ES-I3 (cell line): ENCODE data around the gene DYNLT2B.
A peak's percentile ranks its signal among the peaks of the same experiment; 100 is the strongest.
"Not testable (repeated sequence)": the region's sequence is repeated elsewhere in the genome, so short reads cannot be mapped to it uniquely, and the experiment has no call there.

Experiments used
- H3K36me3 ChIP-seq: 2 replicates; pipeline ENCODE4 v1.6.1; 2013; ENCODE audit warnings: mild to moderate bottlenecking, low read length, control low read depth, moderate library complexity; ENCODE audit not compliant: insufficient read depth
- H3K4me1 ChIP-seq: 2 replicates; pipeline ENCODE4 v1.6.1; 2013; ENCODE audit warnings: mild to moderate bottlenecking, control low read depth, low read length; ENCODE audit not compliant: insufficient read depth
- H3K9ac ChIP-seq: 2 replicates; pipeline ENCODE4 v1.6.1; 2013; ENCODE audit warnings: low read depth, mild to moderate bottlenecking, low read length, moderate library complexity
- H3K9me3 ChIP-seq: 2 replicates; pipeline ENCODE4 v1.6.1; 2013; ENCODE audit warnings: mild to moderate bottlenecking, low read length, moderate library complexity; ENCODE audit not compliant: control insufficient read depth, insufficient read depth

The DYNLT2B gene

DNA sequence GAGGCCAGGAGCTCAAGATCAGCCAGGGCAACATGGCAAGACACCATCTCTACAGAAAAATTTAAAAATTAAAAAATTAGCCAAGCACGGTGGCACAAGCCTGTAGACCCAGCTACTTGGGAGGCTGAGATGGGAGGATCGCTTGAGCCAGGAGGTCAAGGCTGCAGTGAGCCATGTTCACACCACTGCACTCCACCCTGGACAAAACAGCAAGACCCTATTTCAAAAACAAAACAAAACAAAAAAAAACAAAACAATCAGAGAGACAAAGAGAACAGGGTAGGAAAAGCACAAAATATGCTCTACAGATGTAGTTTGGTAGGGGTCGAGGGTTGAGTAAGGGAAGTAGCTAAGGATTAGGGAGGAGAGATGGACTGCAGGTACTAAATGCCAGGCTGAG, 3.4 kb downstream of the DYNLT2B start:
- no peaks in the 10 kb centered on the region for H3K36me3 ChIP-seq
- H3K4me1 ChIP-seq: no peaks in the 10 kb centered on the region
- no peak overlapping the region for H3K9ac ChIP-seq
- H3K9me3 ChIP-seq: no peaks in the 10 kb centered on the region

DNA sequence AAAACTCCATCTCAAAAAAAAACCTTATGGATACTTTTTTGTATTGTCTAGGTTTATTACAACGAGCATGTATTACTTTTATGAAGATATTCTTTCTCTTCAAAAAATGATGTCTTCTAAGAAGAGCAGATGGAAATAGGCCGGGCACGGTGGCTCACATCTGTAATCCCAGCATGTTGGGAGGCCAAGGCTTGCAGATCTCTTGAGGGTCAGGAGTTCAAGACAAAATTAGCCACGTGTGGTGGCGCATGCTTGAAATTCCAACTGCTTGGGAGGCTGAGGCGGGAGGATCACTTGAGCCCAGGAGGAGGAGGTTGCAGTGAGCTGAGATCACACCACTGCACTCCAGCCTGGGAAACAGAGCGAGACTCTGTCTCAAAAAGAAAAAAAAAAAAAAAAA, 4.0 kb downstream of the DYNLT2B start:
- not testable (repeated sequence) for H3K36me3 ChIP-seq, H3K9ac ChIP-seq, H3K4me1 ChIP-seq, H3K9me3 ChIP-seq

DNA sequence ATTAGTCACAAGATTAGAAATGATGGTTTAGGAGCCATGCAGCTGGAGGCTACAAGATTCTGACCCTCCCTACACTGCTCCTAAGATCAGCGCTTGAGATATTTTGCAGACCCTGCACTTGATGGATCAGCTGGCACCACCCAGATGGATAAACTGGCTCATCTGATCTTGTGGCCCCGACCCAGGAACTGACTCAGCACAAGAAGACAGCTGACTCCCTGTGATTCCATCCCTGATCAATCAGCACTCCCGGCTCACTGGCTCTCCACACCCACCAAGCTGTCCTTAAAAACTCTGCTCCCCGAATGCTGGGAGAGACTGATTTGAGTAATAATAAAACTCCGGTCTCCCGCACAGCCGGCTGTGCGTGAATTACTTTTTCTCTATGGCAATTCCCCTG, 15.1 kb downstream of the DYNLT2B start:
- H3K36me3 ChIP-seq, H3K4me1 ChIP-seq, H3K9me3 ChIP-seq: not testable (repeated sequence)

DNA sequence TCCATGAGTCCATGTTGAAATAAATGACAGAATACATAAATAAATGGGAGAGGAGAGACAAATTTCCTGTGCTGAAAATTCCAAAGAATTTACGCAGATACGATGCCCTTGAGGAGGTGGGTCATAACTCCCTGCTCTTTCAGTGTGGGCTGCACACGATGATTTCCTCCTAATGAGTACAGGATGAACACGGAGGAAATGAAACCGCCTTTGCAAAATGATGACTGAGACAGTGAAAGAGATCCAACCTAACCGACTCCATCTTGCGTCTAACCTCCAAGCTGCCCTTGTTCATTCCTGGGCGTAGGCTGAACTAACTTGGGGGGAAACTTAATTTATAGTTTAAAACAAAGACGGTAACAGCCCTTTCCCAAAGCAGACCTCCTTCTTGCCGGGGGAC, 15.5 kb downstream of the DYNLT2B start:
- not testable (repeated sequence) for H3K36me3 ChIP-seq, H3K9ac ChIP-seq, H3K4me1 ChIP-seq, H3K9me3 ChIP-seq

More for the DNA sequence above, 15.1 kb downstream of the DYNLT2B start:
- H3K9ac ChIP-seq: not testable (repeated sequence)

DNA sequence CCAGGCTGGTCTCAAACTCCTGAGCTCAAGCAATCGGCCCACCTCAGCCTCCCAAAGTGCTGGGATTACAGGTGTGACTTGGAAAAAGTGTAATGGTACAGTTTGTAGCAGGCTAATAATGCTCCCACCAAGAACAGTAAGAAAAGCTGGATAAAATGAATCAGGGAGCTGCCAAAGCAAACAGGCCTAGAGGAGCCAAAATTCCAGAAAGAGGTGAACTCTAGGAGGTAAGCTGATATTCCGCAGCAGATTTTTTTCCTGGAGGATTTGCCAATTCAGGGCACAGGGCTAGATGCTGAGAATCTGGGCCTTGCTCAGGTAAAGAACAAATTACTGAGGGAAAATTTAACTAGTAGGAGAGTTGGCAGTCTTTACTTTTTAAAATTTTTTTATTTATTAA, 19.5 kb downstream of the DYNLT2B start:
- H3K4me1 ChIP-seq: no peaks in the 10 kb centered on the region

DNA sequence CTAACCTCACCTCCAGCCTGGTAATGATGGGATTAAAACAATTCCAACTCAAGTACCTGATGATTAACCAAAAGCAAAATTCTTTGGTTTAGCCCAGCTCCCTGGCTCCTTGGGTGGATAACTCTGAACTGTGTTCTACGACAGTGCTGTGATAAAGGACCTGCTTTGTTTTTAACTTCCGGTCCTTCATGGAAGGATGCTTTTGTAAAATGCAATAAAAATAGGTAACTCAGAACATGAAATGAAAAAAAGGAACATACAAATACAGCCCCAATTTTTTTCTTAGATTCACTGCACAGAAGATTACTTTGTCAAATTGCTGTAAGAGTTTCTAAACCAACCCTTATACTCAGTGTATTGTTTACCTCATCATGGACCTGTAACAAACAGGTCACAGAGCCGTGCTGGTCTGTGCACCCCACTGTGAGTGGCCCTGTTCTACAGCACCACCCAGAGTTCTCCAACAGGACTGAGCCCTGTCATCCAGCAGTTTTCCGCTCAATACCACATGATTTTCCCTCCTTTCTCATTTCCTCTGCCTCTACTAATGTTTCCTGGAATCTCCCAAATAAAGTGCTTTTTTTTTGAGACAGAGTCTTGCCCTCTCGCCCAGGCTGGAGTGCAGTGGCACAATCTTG, 25.6 kb downstream of the DYNLT2B start:
- Histone ChIP-seq H3K9me3 (no peaks in the 10 kb centered on the region), H3K9ac (no peak overlapping the region), H3K4me1 (0 out of 2 replicates have a peak, but pooled peaks cover 4% of the 10 kb centered on the region), H3K36me3 (no peaks in the 10 kb centered on the region)

More for the DNA sequence above, 19.5 kb downstream of the DYNLT2B start:
- H3K9me3 ChIP-seq: no peaks in the 10 kb centered on the region
- H3K9ac ChIP-seq: no peak overlapping the region
- no peaks in the 10 kb centered on the region; the same call in 1 of the 2 replicates for H3K36me3 ChIP-seq

DNA sequence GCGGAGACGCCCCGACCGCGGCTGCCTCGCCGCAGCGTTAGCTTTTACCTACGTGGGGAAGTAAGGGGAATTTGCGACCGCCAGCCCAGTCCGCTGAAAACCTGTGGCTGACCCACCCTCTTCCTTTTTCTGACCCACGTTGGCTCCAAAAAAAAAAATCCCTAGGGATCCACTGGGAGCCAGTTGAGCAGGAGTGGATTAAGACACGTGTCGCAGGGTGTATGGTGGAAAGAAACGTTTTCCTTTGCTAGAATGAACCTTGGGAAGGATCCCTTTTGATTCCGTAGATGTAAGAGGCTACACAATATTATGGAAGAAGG, 29.9 kb downstream of the DYNLT2B start:
- peaks cover 16% of the 10 kb centered on the region; the same call in 1 of the 2 replicates for H3K4me1 ChIP-seq
- H3K9ac ChIP-seq: peak overlapping the region; percentile 78
- no peaks in the 10 kb centered on the region for H3K36me3 ChIP-seq
- H3K9me3 ChIP-seq: no peaks in the 10 kb centered on the region

DNA sequence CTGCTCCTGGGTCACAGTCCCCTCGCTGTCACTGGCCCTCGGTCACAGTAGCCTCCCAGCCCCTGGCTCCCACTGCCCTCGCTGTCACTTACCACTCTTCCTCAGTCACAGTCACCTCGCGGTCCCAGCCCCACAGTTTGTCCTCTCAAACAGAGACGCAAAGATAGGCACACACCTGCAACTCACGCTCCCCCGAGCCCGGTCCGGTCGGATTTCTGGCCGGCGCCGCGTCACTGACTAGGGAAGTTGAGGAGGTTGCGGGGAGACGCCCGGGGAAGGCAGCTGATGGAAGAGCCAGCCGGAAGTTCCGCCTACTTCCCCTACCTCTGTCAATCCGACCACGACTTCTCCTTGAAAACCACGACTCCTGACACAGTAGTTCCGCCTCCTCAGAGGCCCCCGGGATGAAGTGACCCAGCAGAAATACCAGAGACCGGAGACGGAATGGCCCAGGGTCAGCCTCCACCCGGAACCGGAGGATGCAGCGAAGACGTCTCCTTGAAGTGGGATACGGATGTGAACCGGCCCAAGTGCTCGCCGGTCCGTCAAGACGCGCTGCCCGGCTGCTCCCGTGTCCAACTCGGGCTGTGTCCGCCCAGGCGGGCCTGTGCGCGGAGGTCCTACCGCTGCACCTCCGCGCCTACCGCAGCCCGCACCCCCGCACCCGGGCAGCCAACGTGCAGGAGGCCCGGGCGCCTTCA, 30.4 kb downstream of the DYNLT2B start, which contains the start of gene PCYT1A:
PCYT1A (minus strand) TSS at position 287 of the 701 bp plus-strand sequence. CDS start 17,195 bp downstream, outside the sequence.
- H3K9me3 ChIP-seq: no peaks in the 10 kb centered on the region
- no peaks in the 10 kb centered on the region for H3K36me3 ChIP-seq
- H3K9ac ChIP-seq: peak within 1 kb of the TSS; percentile 78
- peaks cover 16% of the 10 kb centered on the region; the same call in 1 of the 2 replicates for H3K4me1 ChIP-seq

DNA sequence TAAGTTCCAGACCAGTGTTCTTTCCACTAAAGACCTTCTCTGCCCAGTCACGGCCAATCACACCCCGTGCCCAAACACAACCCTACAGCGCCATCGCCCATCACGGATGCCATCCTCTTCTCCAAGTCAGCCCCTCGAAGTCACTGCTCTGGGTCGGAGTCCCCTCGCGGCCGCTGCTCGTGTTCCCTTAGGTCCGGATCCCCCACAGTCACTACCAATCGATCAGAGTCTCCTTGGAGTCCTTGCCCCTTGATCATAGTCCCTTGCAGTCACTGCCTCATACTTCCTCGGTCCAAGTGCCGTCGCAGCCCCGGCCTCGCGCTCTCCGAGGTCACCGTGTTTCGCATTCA, 31.0 kb downstream of the DYNLT2B start:
- H3K4me1 ChIP-seq: peaks cover 16% of the 10 kb centered on the region; the same call in 1 of the 2 replicates
- no peaks in the 10 kb centered on the region for H3K36me3 ChIP-seq
- no peaks in the 10 kb centered on the region for H3K9me3 ChIP-seq
- peak overlapping the region; percentile 78 for H3K9ac ChIP-seq

DNA sequence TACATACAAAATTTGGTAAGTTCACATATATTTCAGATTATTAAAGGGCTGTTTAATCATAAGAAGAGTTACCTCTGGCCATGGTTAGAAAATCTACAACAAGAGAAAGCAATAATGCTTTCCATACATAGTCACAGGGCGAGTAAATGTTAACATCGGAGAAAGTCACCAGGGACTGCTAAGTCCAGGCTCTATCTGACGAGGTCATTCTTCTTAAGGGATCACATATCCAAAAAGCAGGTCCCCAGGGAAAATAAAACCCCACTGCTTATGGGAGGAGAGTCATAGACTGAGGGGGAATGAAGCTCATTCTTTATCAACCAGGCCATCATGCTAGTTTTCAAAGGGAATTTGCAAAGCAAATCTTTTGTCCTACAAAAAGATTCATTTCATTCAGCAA, 33.6 kb downstream of the DYNLT2B start:
- Histone ChIP-seq H3K9me3 (no peaks in the 10 kb centered on the region), H3K4me1 (peaks cover 19% of the 10 kb centered on the region), H3K9ac (no peak overlapping the region), H3K36me3 (no peaks in the 10 kb centered on the region)

DNA sequence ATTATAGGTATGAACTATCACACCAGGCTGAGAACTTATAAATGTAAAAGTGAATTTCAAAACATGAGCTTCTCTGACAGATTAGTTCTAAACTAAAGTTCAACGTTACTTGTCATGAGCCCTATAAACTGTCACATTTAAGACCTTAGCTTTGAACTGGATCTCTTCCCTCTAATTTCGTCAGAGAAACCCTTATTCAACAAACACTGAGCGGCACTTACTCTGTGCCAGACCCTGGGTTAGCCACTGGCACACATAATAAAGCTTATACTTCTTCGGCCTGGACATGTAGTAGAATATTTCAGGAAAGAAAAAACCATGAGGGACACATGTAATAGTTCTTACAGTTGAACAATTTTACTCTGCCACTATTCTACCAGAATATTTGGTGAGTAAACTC, 36.1 kb downstream of the DYNLT2B start:
- H3K9ac ChIP-seq: no peak overlapping the region
- peaks cover 17% of the 10 kb centered on the region for H3K4me1 ChIP-seq
- no peaks in the 10 kb centered on the region for H3K36me3 ChIP-seq
- no peaks in the 10 kb centered on the region for H3K9me3 ChIP-seq

DNA sequence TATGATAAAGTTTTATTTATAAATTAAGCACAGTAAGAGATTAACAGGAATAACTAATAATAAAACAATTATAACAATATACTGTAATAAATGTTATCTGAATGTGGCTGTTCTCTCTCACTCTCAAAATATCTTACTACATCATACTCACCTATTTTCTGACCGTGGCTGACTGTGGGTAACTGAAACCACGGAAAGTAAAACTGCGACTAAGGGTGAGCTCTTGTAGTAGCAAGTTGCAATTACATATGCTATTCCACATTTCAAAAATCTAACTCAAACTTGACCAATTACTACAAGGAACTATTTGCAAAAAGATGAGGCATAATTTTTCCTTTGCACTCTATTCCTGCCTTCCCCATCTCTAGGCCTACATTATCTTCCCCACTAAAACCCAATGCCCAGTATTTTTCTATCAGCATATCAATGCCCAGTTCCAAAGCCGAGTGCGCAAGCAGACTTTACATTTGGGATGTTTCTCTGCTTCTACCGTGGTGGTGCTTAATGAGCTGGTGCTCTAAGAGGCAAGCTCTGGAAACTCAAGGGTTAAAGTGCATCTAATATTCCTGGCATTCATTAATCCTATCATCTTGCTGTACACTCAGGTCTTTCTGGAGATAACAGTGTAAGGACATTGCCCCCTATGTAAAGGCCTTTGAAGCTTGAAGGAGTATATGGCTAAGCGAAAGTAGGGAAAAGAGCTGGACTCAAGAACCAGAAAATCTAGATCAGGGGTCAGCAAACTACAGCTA, 37.2 kb downstream of the DYNLT2B start:
- Histone ChIP-seq H3K4me1 (peaks cover 12% of the 10 kb centered on the region), H3K36me3 (no peaks in the 10 kb centered on the region), H3K9ac (no peak overlapping the region), H3K9me3 (no peaks in the 10 kb centered on the region)

DNA sequence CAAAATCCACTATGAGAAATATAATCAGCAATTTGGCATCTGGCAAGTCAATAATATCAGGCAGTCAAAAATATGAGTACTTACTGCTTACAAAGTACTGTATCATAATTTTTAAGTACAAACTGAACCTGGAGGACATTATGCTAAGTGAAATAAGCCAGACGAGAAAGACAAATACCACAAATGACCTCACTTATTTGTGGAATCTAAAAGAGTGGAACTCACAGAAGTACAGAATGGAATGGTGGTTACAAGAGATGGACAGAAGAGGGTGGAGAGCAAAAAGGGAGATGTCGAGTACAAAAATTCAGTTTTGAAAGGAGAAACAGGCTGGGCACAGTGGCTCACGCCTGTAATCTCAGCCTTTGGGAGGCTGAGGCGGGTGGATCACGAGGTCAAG, 42.9 kb downstream of the DYNLT2B start:
- H3K9ac ChIP-seq: no peak overlapping the region
- H3K4me1 ChIP-seq: peaks cover 5% of the 10 kb centered on the region
- peaks cover 7% of the 10 kb centered on the region for H3K9me3 ChIP-seq
- no peaks in the 10 kb centered on the region for H3K36me3 ChIP-seq

DNA sequence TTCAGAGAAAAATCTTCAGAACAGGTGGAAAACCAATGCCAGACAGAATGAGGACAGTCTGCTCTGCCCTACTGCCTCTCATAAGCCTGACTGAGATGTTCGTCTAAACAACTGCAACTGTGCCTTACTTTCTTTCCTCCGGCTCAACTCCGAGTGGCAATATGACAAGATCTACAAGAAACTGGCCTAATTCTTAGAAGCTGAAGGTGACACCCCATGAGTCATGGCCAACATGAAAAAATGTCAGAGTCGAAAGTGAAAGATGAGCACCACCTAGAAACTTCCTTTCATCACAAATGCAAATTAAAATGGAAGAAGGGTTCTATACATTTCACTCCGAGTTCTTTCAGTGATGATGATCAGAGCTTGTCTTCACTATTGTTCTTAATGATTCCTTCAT, 43.5 kb downstream of the DYNLT2B start:
- H3K9me3 ChIP-seq: peaks cover 7% of the 10 kb centered on the region
- no peaks in the 10 kb centered on the region for H3K36me3 ChIP-seq
- H3K9ac ChIP-seq: no peak overlapping the region
- peaks cover 4% of the 10 kb centered on the region for H3K4me1 ChIP-seq

DNA sequence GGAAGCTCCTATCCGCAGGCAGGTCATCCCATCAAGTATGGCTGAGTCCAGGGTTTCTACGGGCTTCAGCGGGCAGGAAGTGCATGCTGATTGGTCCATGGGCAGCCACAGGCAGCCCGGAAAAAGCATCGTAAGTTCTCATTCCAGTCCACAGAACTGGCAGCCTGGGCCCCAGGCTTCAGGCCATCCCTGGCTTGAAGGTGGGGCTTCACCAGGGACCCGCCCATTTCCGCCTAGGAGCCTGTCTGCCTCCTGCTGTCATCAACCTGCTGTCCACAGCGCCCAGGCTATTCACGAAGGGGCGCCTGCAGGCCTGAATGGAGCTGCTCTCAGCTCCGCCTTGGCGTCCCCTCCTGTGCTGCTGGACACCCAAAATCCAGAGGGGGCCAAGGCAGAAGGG, 44.4 kb downstream of the DYNLT2B start:
- Histone ChIP-seq H3K36me3 (no peaks in the 10 kb centered on the region), H3K4me1 (no peaks in the 10 kb centered on the region; the same call in 1 of the 2 replicates), H3K9ac (no peak overlapping the region), H3K9me3 (peaks cover 7% of the 10 kb centered on the region)
